NB4 (cell line): ENCODE measurements around the gene NCR2.

Source experiments
- CTCF ChIP-seq: IDR thresholded peaks from one replicate; pipeline ENCODE4 v1.5.1; 2012; ENCODE audit warnings: low read depth, low read length
- MAX ChIP-seq: IDR thresholded peaks from 2 replicates; pipeline ENCODE4 v1.6.1; 2011; ENCODE audit warnings: low read depth, low read length
- MYC ChIP-seq: IDR thresholded peaks from 2 replicates; pipeline ENCODE4 v1.6.1; 2011; ENCODE audit warnings: low read depth, low read length
- POLR2A ChIP-seq: IDR thresholded peaks from 2 replicates; pipeline ENCODE4 v1.6.1; 2011; ENCODE audit warnings: mild to moderate bottlenecking; ENCODE audit not compliant: insufficient read length; ENCODE audit errors: extremely low read depth

GRCh38 chr6:41318261-41318653 lies 17.2 kb upstream of the NCR2 start:
- TF ChIP-seq POLR2A, result no peak
- TF ChIP-seq CTCF, result no peak
- TF ChIP-seq MAX, result no peak
- no peak for TF ChIP-seq MYC
